Stomach (tissue), 9 donors: ENCODE data around the gene ELF1. TPM values are rescaled to one million over a fixed set of nuclear protein-coding genes. Genes with fewer than 3 reads are reported as not detected.
"Not testable (repeated sequence)": the region's sequence is repeated elsewhere in the genome, so short reads cannot be mapped to it uniquely, and the experiment has no call there.

ENCODE experiments used
- DNase-seq, 2 donors: peaks; one replicate each; pipeline versions ENCODE4 v3.0.0 to v3.0.0-alpha.2; 2013 to 2019
- H3K27ac ChIP-seq, 5 donors: fragments of 200-600 bp in 4 of 5; sonication (generic) in 4 of 5; one replicate each; pipeline ENCODE4 v1.5.1; 2013 to 2019; ENCODE audit warnings: mild to moderate bottlenecking in 1 of 5, moderate library complexity in 1 of 5
- H3K27me3 ChIP-seq, 3 donors: fragments of 200-600 bp; sonication (generic); one replicate each; pipeline ENCODE4 v1.5.1; 2017 to 2019; ENCODE audit warnings: mixed run types in 1 of 3
- H3K36me3 ChIP-seq, 4 donors: fragments of 200-600 bp; sonication (generic); 1 replicate in 3 of 4; 2 replicates in 1 of 4; pipeline ENCODE4 v1.5.1; 2016 to 2019
- H3K4me1 ChIP-seq, 4 donors: fragments of 200-600 bp; sonication (generic); one replicate each; pipeline ENCODE4 v1.5.1; 2016 to 2019
- H3K4me3 ChIP-seq, 4 donors: fragments of 200-600 bp; sonication (generic) in 3 of 4; one replicate each; pipeline ENCODE4 v1.5.1; 2016 to 2019; ENCODE audit warnings: mild to moderate bottlenecking in 1 of 4
- H3K9me3 ChIP-seq, 4 donors: fragments of 200-600 bp; sonication (generic); one replicate each; pipeline ENCODE4 v1.5.1; 2016 to 2019
- EP300 ChIP-seq: sonication (generic); formaldehyde crosslinking; IDR thresholded peaks from one replicate; pipeline ENCODE4 v1.6.1; 2017; ENCODE audit warnings: antibody characterized with exemption
- POLR2A ChIP-seq, 4 donors: fragments of 450-650 bp; IDR thresholded peaks; one replicate each; pipeline ENCODE4 v1.6.1; 2016; ENCODE audit warnings: antibody characterized with exemption in 4 of 4, control low read depth in 2 of 4, mild to moderate bottlenecking in 1 of 4, moderate library complexity in 1 of 4
- WGBS, 5 donors: extraction: QIAGEN DNeasy Blood & Tissue Kit in 3 of 5; methylation state at CpG; one replicate each; pipeline versions ENCODE4 v1.1.5 to v1.1.7; 2013 to 2018; 5-methylcytosine and 5-hydroxymethylcytosine counted together
- intact Hi-C: fragments of 100-400 bp; cut with DNase I; formaldehyde crosslinking; loops from one replicate; pipeline ENCODE4 v1.15.1; 2023; ENCODE audit warnings: low total_unique reads
- polyA plus RNA-seq, 3 donors: library from polyadenylated mRNA; stranded (reverse); fragments of 200-250 nt; gene quantifications; one replicate each; pipeline ENCODE4 v1.2.3, GENCODE V29; 2013
- total RNA-seq, 5 donors: library from RNA; depleted of rRNA; stranded (reverse); fragments of >200 nt; gene quantifications; one replicate each; pipeline versions ENCODE4 v1.1.0 to v1.2.3, GENCODE V29; 2014 to 2016
- donor health status: healthy with polysubstance abuse.
- donor health status: Bipolar disorder and iron deficiency.
- donor health status: healthy.

Gene ELF1
- total and polyA plus RNA-seq, 8 donors = 10.9 to 113 (median 36.2) TPM

- Histone ChIP-seq H3K4me1 (no peaks in the 10 kb centered on the region), H3K27ac (no peak overlapping the region), H3K27me3 (no peaks in the 10 kb centered on the region), H3K36me3 (peaks cover 0 to 12% (median 0%) of the 10 kb centered on the region in 4 donors), H3K9me3 (peaks cover 0 to 2% (median 0%) of the 10 kb centered on the region in 4 donors), H3K4me3 (no peak overlapping the region)
- TF ChIP-seq POLR2A (IDR thresholded peaks at IDR 0.05) (no peak), EP300 (no peak)
- DNase-seq = no peak
- intact Hi-C loops = no loop called here
- WGBS, 5 donors = 90 to 97% (median 93%) methylated on average over 3 of the region's 3 CpGs
These were observed 133.1 kb downstream of the ELF1 start for GRCh38 chr13:40886017-40886416.

GRCh38 chr13:40884175-40884574 lies 134.9 kb downstream of the ELF1 start:
- WGBS, 5 donors = no CpG with 5 or more reads among the region's 1 CpG
- H3K36me3 ChIP-seq = peaks cover 0 to 30% (median 12%) of the 10 kb centered on the region in 4 donors
- not testable (repeated sequence) for H3K4me3 ChIP-seq

More at GRCh38 chr13:40884175-40884574, 134.9 kb downstream of the ELF1 start:
- H3K4me1 ChIP-seq, DNase-seq, H3K27me3 ChIP-seq, H3K27ac ChIP-seq, intact Hi-C loops: not testable (repeated sequence)
- peaks cover 0 to 20% (median 0%) of the 10 kb centered on the region in 4 donors for H3K9me3 ChIP-seq

Other genes with a start within 250 kb of the ELF1 start
- 10 to 100 TPM in 3 of 5 donors, 1 to 10 TPM in 2; 6.2 to 43.8 (median 26.8) TPM for gene MRPS31, start 248.1 kb downstream of the ELF1 start, total RNA-seq
- 10 to 100 TPM; 20.5 to 31.6 (median 22.9) TPM for gene MRPS31, start 248.1 kb downstream of the ELF1 start, polyA plus RNA-seq
- 10 to 100 TPM in 2 of 5 donors, 1 to 10 TPM in 1, under 1 TPM in 1, not detected in 1; 0.58 to 12.6 (median 10.9) TPM for gene SLC25A15, start 229.7 kb downstream of the ELF1 start, total RNA-seq
- gene SLC25A15, start 229.7 kb downstream of the ELF1 start, polyA plus RNA-seq = 1 to 10 TPM; 1.2 to 7.3 (median 5.7) TPM
- 10 to 100 TPM in 2 of 5 donors, 1 to 10 TPM in 2, under 1 TPM in 1; 0.58 to 18.9 (median 8.5) TPM for gene WBP4, start 42.2 kb upstream of the ELF1 start, total RNA-seq
- gene WBP4, start 42.2 kb upstream of the ELF1 start, polyA plus RNA-seq = 10 to 100 TPM in 1 of 3 donors, 1 to 10 TPM in 2; 8.7 to 15.7 (median 9.9) TPM
- gene KBTBD6, start 113.5 kb upstream of the ELF1 start, total RNA-seq = 1 to 10 TPM in 3 of 5 donors, under 1 TPM in 2; under 0.01 to 8.3 (median 3.6) TPM
- 1 to 10 TPM; 2.1 to 2.3 (median 2.2) TPM for gene KBTBD6, start 113.5 kb upstream of the ELF1 start, polyA plus RNA-seq
- 10 to 100 TPM in 1 of 5 donors, 1 to 10 TPM in 4; 1.3 to 18.7 (median 9.8) TPM for gene KBTBD7, start 175.3 kb upstream of the ELF1 start, total RNA-seq
- gene KBTBD7, start 175.3 kb upstream of the ELF1 start, polyA plus RNA-seq = 1 to 10 TPM; 1.7 to 2.7 (median 2.4) TPM
- 10 to 100 TPM in 3 of 5 donors, 1 to 10 TPM in 2; 7.6 to 29.9 (median 13.0) TPM for gene MTRF1, start 244.3 kb upstream of the ELF1 start, total RNA-seq
- gene MTRF1, start 244.3 kb upstream of the ELF1 start, polyA plus RNA-seq = 10 to 100 TPM in 1 of 3 donors, 1 to 10 TPM in 2; 6.4 to 11.8 (median 7.4) TPM